Activated CD4-positive, alpha-beta memory T cell treated with anti-CD3 and anti-CD28 coated beads, Interleukin-2, amount 10 ng/mL, durations not matched to agents 7 days and 5 days (primary cell): ENCODE data around the gene FUT3. TPM values are rescaled to one million over a fixed set of nuclear protein-coding genes. Genes with fewer than 3 reads are reported as not detected.
"Not testable (repeated sequence)": the region's sequence is repeated elsewhere in the genome, so short reads cannot be mapped to it uniquely, and the experiment has no call there.

Source experiments
- CTCF ChIA-PET: fragments of 350-600 bp; sonication (Branson Sonifier 250); formaldehyde crosslinking; loops from one replicate; lab custom pipeline; 2021; ENCODE audit warnings: antibody characterized with exemption, inconsistent platforms; lab: Charles Lee
- POLR2A ChIA-PET: fragments of 350-600 bp; sonication (Branson Sonifier 250); formaldehyde crosslinking; loops from one replicate; lab custom pipeline; 2021; ENCODE audit warnings: antibody characterized with exemption; lab: Charles Lee
- DNase-seq: peaks from one replicate; pipeline ENCODE4 v3.0.0-alpha.2; 2020
- H3K27ac Mint-ChIP-seq: one replicate; pipeline ENCODE4 v1.8.0; 2021; ENCODE audit warnings: mild to moderate bottlenecking, mixed read lengths
- H3K27me3 Mint-ChIP-seq: one replicate; pipeline ENCODE4 v1.8.0; 2021; ENCODE audit warnings: mixed read lengths
- H3K36me3 Mint-ChIP-seq: one replicate; pipeline ENCODE4 v1.8.0; 2021; ENCODE audit warnings: low read depth, mixed read lengths
- H3K4me1 Mint-ChIP-seq: one replicate; pipeline ENCODE4 v1.8.0; 2021; ENCODE audit warnings: mixed read lengths
- H3K4me3 Mint-ChIP-seq: one replicate; pipeline ENCODE4 v1.8.0; 2021; ENCODE audit warnings: mild to moderate bottlenecking, mixed read lengths
- H3K9me3 Mint-ChIP-seq: one replicate; pipeline ENCODE4 v1.8.0; 2021; ENCODE audit warnings: mixed read lengths
- total RNA-seq, 2 experiments: library from RNA; stranded (reverse); gene quantifications; one replicate each; pipeline ENCODE4 v1.2.3, GENCODE V29; 2021

Gene FUT3
- total RNA-seq, 2 experiments from 2014 or later, result not detected

GRCh38 chr19:5874496-5874895 lies 23.2 kb upstream of the FUT3 start:
- POLR2A ChIA-PET, H3K9me3 Mint-ChIP-seq, H3K36me3 Mint-ChIP-seq, H3K4me1 Mint-ChIP-seq, H3K4me3 Mint-ChIP-seq, H3K27me3 Mint-ChIP-seq, DNase-seq, H3K27ac Mint-ChIP-seq, CTCF ChIA-PET: not testable (repeated sequence)

GRCh38 chr19:5873617-5874199 lies 22.5 kb upstream of the FUT3 start:
- CTCF ChIA-PET, result no interaction called here
- H3K36me3 Mint-ChIP-seq, result no peaks in the 10 kb centered on the region

GRCh38 chr19:5870986-5871394 lies 19.7 kb upstream of the FUT3 start:
- DNase-seq, result no peak
- Mint-ChIP-seq H3K27me3 (no peaks in the 10 kb centered on the region), H3K9me3 (no peaks in the 10 kb centered on the region), H3K36me3 (no peaks in the 10 kb centered on the region), H3K4me3 (no peak overlapping the region), H3K27ac (no peak overlapping the region), H3K4me1 (no peaks in the 10 kb centered on the region)
- POLR2A ChIA-PET, result no interaction called here
- CTCF ChIA-PET, result no interaction called here

More at GRCh38 chr19:5873617-5874199, 22.5 kb upstream of the FUT3 start:
- H3K4me3 Mint-ChIP-seq, result no peak overlapping the region
- no peak overlapping the region for H3K27ac Mint-ChIP-seq
- no peaks in the 10 kb centered on the region for H3K9me3 Mint-ChIP-seq
- DNase-seq, result no peak
- no peaks in the 10 kb centered on the region for H3K27me3 Mint-ChIP-seq
- POLR2A ChIA-PET, result no interaction called here
- no peaks in the 10 kb centered on the region for H3K4me1 Mint-ChIP-seq

GRCh38 chr19:5867201-5868136 lies 16.2 kb upstream of the FUT3 start:
- Mint-ChIP-seq H3K4me1 (no peaks in the 10 kb centered on the region), H3K9me3 (no peaks in the 10 kb centered on the region), H3K27ac (no peak overlapping the region), H3K36me3 (no peaks in the 10 kb centered on the region), H3K27me3 (no peaks in the 10 kb centered on the region), H3K4me3 (no peak overlapping the region)
- POLR2A ChIA-PET, result no interaction called here
- CTCF ChIA-PET, result no interaction called here
- DNase-seq, result no peak

GRCh38 chr19:5865772-5866171 lies 14.5 kb upstream of the FUT3 start:
- H3K27me3 Mint-ChIP-seq, result no peaks in the 10 kb centered on the region
- H3K4me3 Mint-ChIP-seq, result no peak overlapping the region
- CTCF ChIA-PET, result no interaction called here
- POLR2A ChIA-PET, result no interaction called here
- DNase-seq, result no peak
- no peaks in the 10 kb centered on the region for H3K4me1 Mint-ChIP-seq
- H3K27ac Mint-ChIP-seq, result no peak overlapping the region
- no peaks in the 10 kb centered on the region for H3K9me3 Mint-ChIP-seq
- H3K36me3 Mint-ChIP-seq, result no peaks in the 10 kb centered on the region

GRCh38 chr19:5864725-5865486 lies 13.7 kb upstream of the FUT3 start:
- Mint-ChIP-seq H3K4me3 (no peak overlapping the region), H3K27me3 (no peaks in the 10 kb centered on the region), H3K27ac (no peak overlapping the region), H3K4me1 (no peaks in the 10 kb centered on the region), H3K36me3 (no peaks in the 10 kb centered on the region), H3K9me3 (no peaks in the 10 kb centered on the region)
- POLR2A ChIA-PET, result no interaction called here
- no peak for DNase-seq
- CTCF ChIA-PET, result no interaction called here

- DNase-seq, result no peak
- no peaks in the 10 kb centered on the region for H3K4me1 Mint-ChIP-seq
- H3K27me3 Mint-ChIP-seq, result no peaks in the 10 kb centered on the region
- no peaks in the 10 kb centered on the region for H3K9me3 Mint-ChIP-seq
- ChIA-PET POLR2A (no interaction called here), CTCF (no interaction called here)
- H3K36me3 Mint-ChIP-seq, result no peaks in the 10 kb centered on the region
- no peak overlapping the region for H3K27ac Mint-ChIP-seq
- no peak overlapping the region for H3K4me3 Mint-ChIP-seq
Measured at GRCh38 chr19:5864013-5864720, 12.9 kb upstream of the FUT3 start.

- no peaks in the 10 kb centered on the region for H3K9me3 Mint-ChIP-seq
- CTCF ChIA-PET, result no interaction called here
- no peaks in the 10 kb centered on the region for H3K27me3 Mint-ChIP-seq
- H3K4me1 Mint-ChIP-seq, result no peaks in the 10 kb centered on the region
- H3K36me3 Mint-ChIP-seq, result no peaks in the 10 kb centered on the region
- POLR2A ChIA-PET, result no interaction called here
- H3K27ac Mint-ChIP-seq, result no peak overlapping the region
- no peak for DNase-seq
- H3K4me3 Mint-ChIP-seq, result no peak overlapping the region
Measured at GRCh38 chr19:5863030-5863665, 11.9 kb upstream of the FUT3 start.

GRCh38 chr19:5857203-5858081 lies 6.2 kb upstream of the FUT3 start:
- Mint-ChIP-seq H3K27ac (no peak overlapping the region), H3K9me3 (no peaks in the 10 kb centered on the region), H3K4me3 (no peak overlapping the region), H3K4me1 (no peaks in the 10 kb centered on the region), H3K27me3 (no peaks in the 10 kb centered on the region), H3K36me3 (no peaks in the 10 kb centered on the region)
- ChIA-PET POLR2A (no interaction called here), CTCF (no interaction called here)
- no peak for DNase-seq

GRCh38 chr19:5855151-5855550 lies 3.9 kb upstream of the FUT3 start:
- H3K9me3 Mint-ChIP-seq, H3K27me3 Mint-ChIP-seq, H3K36me3 Mint-ChIP-seq, DNase-seq, H3K27ac Mint-ChIP-seq, H3K4me1 Mint-ChIP-seq, CTCF ChIA-PET, POLR2A ChIA-PET, H3K4me3 Mint-ChIP-seq: not testable (repeated sequence)

- H3K27me3 Mint-ChIP-seq, H3K9me3 Mint-ChIP-seq, DNase-seq, H3K27ac Mint-ChIP-seq, CTCF ChIA-PET, H3K4me3 Mint-ChIP-seq, H3K36me3 Mint-ChIP-seq, POLR2A ChIA-PET, H3K4me1 Mint-ChIP-seq: not testable (repeated sequence)
Measured at GRCh38 chr19:5854121-5854520, 2.9 kb upstream of the FUT3 start.

GRCh38 chr19:5850743-5851293 lies 431 bp downstream of the FUT3 start:
- Mint-ChIP-seq H3K4me1 (no peaks in the 10 kb centered on the region), H3K36me3 (no peaks in the 10 kb centered on the region), H3K27me3 (peaks cover 4% of the 10 kb centered on the region), H3K27ac (no peak overlapping the region), H3K4me3 (no peak overlapping the region), H3K9me3 (no peaks in the 10 kb centered on the region)
- CTCF ChIA-PET, result no interaction called here
- POLR2A ChIA-PET, result no interaction called here
- DNase-seq, result no peak
